Urinary bladder (tissue), 4 donors: ENCODE measurements around the gene WDR91. TPM values are rescaled to one million over a fixed set of nuclear protein-coding genes. Genes with fewer than 3 reads are reported as not detected.
"Not testable (repeated sequence)": the region's sequence is repeated elsewhere in the genome, so short reads cannot be mapped to it uniquely, and the experiment has no call there.

ENCODE experiments used
- DNase-seq: peaks from one replicate; pipeline ENCODE4 v3.0.0-alpha.2; 2015; ENCODE audit errors: extremely low spot score
- H3K27ac ChIP-seq: one replicate; pipeline ENCODE4 v1.5.1; 2013; ENCODE audit warnings: low read depth, mild to moderate bottlenecking, moderate library complexity
- H3K36me3 ChIP-seq: one replicate; pipeline ENCODE4 v1.6.1; 2013; ENCODE audit warnings: mild to moderate bottlenecking, moderate library complexity; ENCODE audit not compliant: insufficient read depth
- H3K4me1 ChIP-seq: one replicate; pipeline ENCODE4 v1.6.1; 2013; ENCODE audit warnings: mild to moderate bottlenecking, moderate library complexity; ENCODE audit not compliant: insufficient read depth
- H3K4me3 ChIP-seq: one replicate; pipeline ENCODE4 v1.5.1; 2013; ENCODE audit warnings: low read depth, low read length
- WGBS: extraction: QIAGEN DNeasy Blood & Tissue Kit; methylation state at CpG from one replicate; pipeline ENCODE4 v1.1.7; 2013; 5-methylcytosine and 5-hydroxymethylcytosine counted together
- polyA plus RNA-seq: library from polyadenylated mRNA; stranded (reverse); fragments of 200-250 nt; gene quantifications from one replicate; pipeline ENCODE4 v1.2.3, GENCODE V29; 2013
- total RNA-seq: library from RNA; depleted of rRNA; stranded (reverse); fragments of >200 nt; gene quantifications from one replicate; pipeline ENCODE4 v1.2.3, GENCODE V29; 2014
- donor health status: healthy with polysubstance abuse.
- donor health status: healthy.

WDR91 gene
- total and polyA plus RNA-seq, 2 donors = 11.4 to 14.1 TPM

- DNase-seq = no peak
- Histone ChIP-seq H3K4me1 (no peaks in the 10 kb centered on the region), H3K27ac (no peak overlapping the region), H3K4me3 (no peak overlapping the region), H3K36me3 (no peaks in the 10 kb centered on the region)
- 72% methylated on average over 3 of the region's 3 CpGs for WGBS
These were observed 4.4 kb upstream of the WDR91 start for GRCh38 chr7:135215698-135216097.

- H3K36me3 ChIP-seq = no peaks in the 10 kb centered on the region
- no peak overlapping the region for H3K4me3 ChIP-seq
- DNase-seq = no peak
- no peaks in the 10 kb centered on the region for H3K4me1 ChIP-seq
- WGBS = 90% methylated on average over 4 of the region's 4 CpGs
- no peak overlapping the region for H3K27ac ChIP-seq
These were observed 3.9 kb upstream of the WDR91 start for GRCh38 chr7:135215180-135215579.

GRCh38 chr7:135213831-135214230 lies 2.5 kb upstream of the WDR91 start:
- H3K4me1 ChIP-seq = no peaks in the 10 kb centered on the region
- WGBS = 68% methylated on average over 2 of the region's 2 CpGs
- no peak overlapping the region for H3K4me3 ChIP-seq
- H3K36me3 ChIP-seq = no peaks in the 10 kb centered on the region
- no peak for DNase-seq
- no peak overlapping the region for H3K27ac ChIP-seq

DNA sequence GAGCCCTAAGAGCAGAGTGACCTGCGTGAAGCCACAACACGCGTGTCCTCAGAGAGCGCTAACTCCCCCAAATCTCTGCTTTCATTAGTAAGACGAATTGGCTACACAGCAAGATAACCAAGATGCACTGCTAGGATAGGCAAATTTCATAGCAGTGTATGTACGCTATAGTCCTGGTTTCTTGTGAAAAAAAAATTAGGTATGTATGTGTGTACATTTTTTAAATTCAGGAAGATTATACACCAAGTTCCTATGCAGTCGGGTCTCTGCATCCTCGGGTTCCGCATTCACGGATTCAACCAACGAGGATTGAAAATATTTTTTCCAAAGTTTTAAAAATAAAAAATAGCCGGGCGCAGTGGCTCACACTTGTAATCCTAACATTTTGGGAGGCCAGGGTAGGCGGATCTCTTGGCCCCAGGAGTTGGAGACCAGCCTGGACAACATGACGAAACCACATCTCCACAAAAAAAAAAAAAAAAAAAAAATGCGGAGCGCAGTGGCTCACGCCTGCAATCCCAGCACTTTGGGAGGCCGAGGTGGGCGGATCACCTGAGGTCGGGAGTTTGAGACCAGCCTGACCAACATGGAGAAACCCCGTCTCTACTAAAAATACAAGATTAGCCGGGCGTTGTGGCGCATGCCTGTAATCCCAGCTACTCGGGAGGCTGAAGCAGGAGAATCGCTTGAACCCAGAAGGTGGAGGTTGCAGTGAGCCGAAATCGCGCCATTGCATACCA lies 790 bp upstream of the WDR91 start:
- not testable (repeated sequence) for H3K4me1 ChIP-seq, H3K36me3 ChIP-seq
- WGBS = 39% methylated on average over 30 of the region's 30 CpGs
- DNase-seq = peak; percentile 31
- H3K27ac ChIP-seq = peak overlapping the region; percentile 96
- peak overlapping the region; percentile 53 for H3K4me3 ChIP-seq

- Histone ChIP-seq H3K27ac (peak overlapping the region; percentile 87), H3K4me3 (peak overlapping the region; percentile 72), H3K4me1 (no peaks in the 10 kb centered on the region), H3K36me3 (no peaks in the 10 kb centered on the region)
- DNase-seq = peak; percentile 11
- under 1% methylated on average over 13 of the region's 13 CpGs for WGBS
These were observed 493 bp downstream of the WDR91 start for GRCh38 chr7:135210888-135211178.

DNA sequence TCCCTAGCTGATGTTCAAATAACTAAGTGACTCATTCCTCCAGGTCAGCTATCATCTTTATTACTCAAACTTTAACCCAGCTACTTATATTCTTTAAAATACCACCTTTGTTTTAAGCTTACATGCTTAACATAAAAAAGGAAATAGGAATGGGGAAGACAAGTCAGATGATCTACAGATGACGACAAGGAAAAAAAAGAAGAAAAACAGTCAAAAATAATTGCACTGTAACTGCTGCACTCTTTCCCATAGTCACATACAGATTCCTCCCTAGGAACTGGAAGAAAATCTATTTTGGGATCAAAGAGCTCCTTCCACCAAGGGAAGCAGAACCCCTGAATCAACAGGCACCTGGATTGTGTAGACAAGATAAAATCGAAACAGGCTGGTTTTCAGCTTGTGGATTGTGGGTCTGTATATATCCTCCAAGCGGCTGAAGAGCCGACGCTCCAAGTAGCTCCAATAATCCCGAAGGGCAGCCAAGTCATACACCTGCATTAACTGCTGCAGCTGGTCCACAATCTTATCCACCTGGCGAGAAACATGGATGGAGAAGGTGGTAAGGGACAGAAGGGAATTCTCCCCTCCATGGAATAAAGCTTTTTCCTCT lies 2.0 kb downstream of the WDR91 start:
- no peaks in the 10 kb centered on the region for H3K36me3 ChIP-seq
- no peak for DNase-seq
- no peaks in the 10 kb centered on the region for H3K4me1 ChIP-seq
- WGBS = 92% methylated on average over 7 of the region's 7 CpGs
- no peak overlapping the region for H3K27ac ChIP-seq
- no peak overlapping the region for H3K4me3 ChIP-seq

GRCh38 chr7:135208102-135208793 lies 3.1 kb downstream of the WDR91 start:
- Histone ChIP-seq H3K4me1 (no peaks in the 10 kb centered on the region), H3K4me3 (no peak overlapping the region), H3K36me3 (no peaks in the 10 kb centered on the region), H3K27ac (no peak overlapping the region)
- 84% methylated on average over 6 of the region's 6 CpGs for WGBS
- no peak for DNase-seq

GRCh38 chr7:135207406-135208101 lies 3.8 kb downstream of the WDR91 start:
- Histone ChIP-seq H3K4me3 (no peak overlapping the region), H3K36me3 (no peaks in the 10 kb centered on the region), H3K4me1 (no peaks in the 10 kb centered on the region), H3K27ac (no peak overlapping the region)
- no peak for DNase-seq
- 90% methylated on average over 8 of the region's 8 CpGs for WGBS

- no peak overlapping the region for H3K4me3 ChIP-seq
- whole genome bisulfite sequencing = 88% methylated on average over 7 of the region's 7 CpGs
- no peak overlapping the region for H3K27ac ChIP-seq
- DNase-seq = no peak
- H3K4me1 ChIP-seq = no peaks in the 10 kb centered on the region
- no peaks in the 10 kb centered on the region for H3K36me3 ChIP-seq
These were observed 4.4 kb downstream of the WDR91 start for GRCh38 chr7:135206941-135207391.

DNA sequence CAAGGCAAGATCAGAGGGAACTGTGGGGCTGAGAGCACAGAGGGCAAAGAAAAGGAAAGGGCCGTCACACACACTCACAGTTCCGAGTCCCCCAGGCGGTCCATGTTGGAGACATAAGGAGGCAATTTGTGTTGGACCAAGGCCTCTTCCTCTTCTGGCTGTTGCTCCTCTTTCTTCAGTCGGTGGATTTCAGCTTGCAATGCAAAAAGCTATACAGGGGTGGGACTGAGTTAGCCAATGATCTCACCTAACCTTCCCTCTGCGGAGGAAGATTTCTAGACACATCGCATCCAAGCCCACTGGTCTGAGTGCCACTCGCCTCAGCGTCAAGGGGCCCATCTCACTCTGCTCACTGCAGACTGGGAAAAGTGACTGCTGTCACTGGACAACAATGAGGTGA lies 5.5 kb downstream of the WDR91 start:
- no peak for DNase-seq
- 93% methylated on average over 8 of the region's 8 CpGs for WGBS
- Histone ChIP-seq H3K4me3 (no peak overlapping the region), H3K27ac (no peak overlapping the region), H3K4me1 (no peaks in the 10 kb centered on the region), H3K36me3 (no peaks in the 10 kb centered on the region)

GRCh38 chr7:135204876-135205275 lies 6.5 kb downstream of the WDR91 start:
- Histone ChIP-seq H3K27ac (no peak overlapping the region), H3K4me3 (no peak overlapping the region), H3K36me3 (no peaks in the 10 kb centered on the region), H3K4me1 (no peaks in the 10 kb centered on the region)
- no peak for DNase-seq
- WGBS = 91% methylated on average over 5 of the region's 5 CpGs

DNA sequence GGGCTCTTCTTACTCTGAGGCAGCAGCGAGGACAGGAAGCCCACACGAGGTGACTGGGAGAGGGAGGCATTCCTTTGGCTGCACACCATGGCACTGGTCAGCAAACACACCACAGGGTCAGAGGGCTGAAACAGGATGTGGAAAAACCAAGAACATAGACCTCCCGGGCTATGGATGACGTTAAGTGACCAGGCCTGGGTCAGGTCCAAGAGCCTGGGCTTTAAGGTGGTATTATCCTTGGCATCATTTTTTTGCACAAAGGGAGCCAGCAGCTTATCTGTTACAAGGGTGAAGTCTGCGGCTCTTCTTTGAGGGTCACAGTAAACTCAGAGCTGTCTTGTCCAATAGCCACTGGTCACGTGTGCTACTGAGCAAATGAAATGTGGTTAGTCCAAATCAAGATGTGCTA lies 7.0 kb downstream of the WDR91 start:
- H3K4me3 ChIP-seq = no peak overlapping the region
- H3K4me1 ChIP-seq = no peaks in the 10 kb centered on the region
- H3K27ac ChIP-seq = no peak overlapping the region
- H3K36me3 ChIP-seq = no peaks in the 10 kb centered on the region
- DNase-seq = no peak
- WGBS = 79% methylated on average over 6 of the region's 6 CpGs

- H3K36me3 ChIP-seq = peaks cover 3% of the 10 kb centered on the region
- 78% methylated on average over 2 of the region's 2 CpGs for WGBS
These were observed 10.0 kb downstream of the WDR91 start for GRCh38 chr7:135201350-135201749.

More at GRCh38 chr7:135201350-135201749, 10.0 kb downstream of the WDR91 start:
- Histone ChIP-seq H3K27ac (no peak overlapping the region), H3K4me1 (no peaks in the 10 kb centered on the region), H3K4me3 (no peak overlapping the region)
- no peak for DNase-seq
